Forelimb muscle (tissue), 1 donor: ENCODE results near the gene USP9Y. TPM values are rescaled to one million over a fixed set of nuclear protein-coding genes. Genes with fewer than 3 reads are reported as not detected.
"Not testable (repeated sequence)": the region's sequence is repeated elsewhere in the genome, so short reads cannot be mapped to it uniquely, and the experiment has no call there.

Source experiments
- DNase-seq: peaks from one replicate; pipeline ENCODE4 v3.0.0-alpha.2; 2013; ENCODE audit warnings: low read depth
- polyA plus RNA-seq: library from polyadenylated mRNA; unstranded; fragments of 120-200 nt; gene quantifications from one replicate; pipeline ENCODE4 v1.2.1, GENCODE V29; 2013; ENCODE audit not compliant: insufficient read length

Gene USP9Y
- polyA plus RNA-seq = 0.22 TPM

- DNase-seq = no peak
Observed at GRCh38 chrY:12701181-12701695, at the start of gene USP9Y. Gene USP9Y, plus strand, starts transcription at chrY:12701231. Its CDS starts 8,217 bp downstream, at chrY:12709448.

- DNase-seq = no peak
Observed at GRCh38 chrY:12651621-12652036, 49.4 kb upstream of the USP9Y start.

GRCh38 chrY:12661745-12662681, 39.0 kb upstream of the USP9Y start:
- no peak for DNase-seq

GRCh38 chrY:12662745-12663591, 38.1 kb upstream of the USP9Y start:
- DNase-seq = no peak

- not testable (repeated sequence) for DNase-seq
Observed at GRCh38 chrY:12663845-12664244, 37.2 kb upstream of the USP9Y start.

- DNase-seq = no peak
Observed at GRCh38 chrY:12678111-12678510, 22.9 kb upstream of the USP9Y start.

GRCh38 chrY:12681535-12681934, 19.5 kb upstream of the USP9Y start:
- no peak for DNase-seq

- no peak for DNase-seq
Observed at GRCh38 chrY:12688337-12688736, 12.7 kb upstream of the USP9Y start.

GRCh38 chrY:12700087-12700486, 944 bp upstream of the USP9Y start:
- no peak for DNase-seq

- no peak for DNase-seq
Observed at GRCh38 chrY:12702174-12702573, 1.1 kb downstream of the USP9Y start.

GRCh38 chrY:12710460-12710859, 9.4 kb downstream of the USP9Y start:
- DNase-seq = no peak

GRCh38 chrY:12715376-12715775, 14.3 kb downstream of the USP9Y start:
- DNase-seq = no peak

GRCh38 chrY:12729746-12730145, 28.7 kb downstream of the USP9Y start:
- DNase-seq = no peak

- no peak for DNase-seq
Observed at GRCh38 chrY:12733625-12734024, 32.6 kb downstream of the USP9Y start.

- no peak for DNase-seq
Observed at GRCh38 chrY:12734051-12734450, 33.0 kb downstream of the USP9Y start.

- DNase-seq = no peak
Observed at GRCh38 chrY:12741414-12741813, 40.4 kb downstream of the USP9Y start.

- no peak for DNase-seq
Observed at GRCh38 chrY:12742725-12743124, 41.7 kb downstream of the USP9Y start.

GRCh38 chrY:12744091-12744490, 43.1 kb downstream of the USP9Y start:
- no peak for DNase-seq

- DNase-seq = no peak
Observed at GRCh38 chrY:12749293-12749692, 48.3 kb downstream of the USP9Y start.

- DNase-seq = no peak
Observed at GRCh38 chrY:12752856-12753255, 51.8 kb downstream of the USP9Y start.

- no peak for DNase-seq
Observed at GRCh38 chrY:12756021-12756420, 55.0 kb downstream of the USP9Y start.

GRCh38 chrY:12765976-12766375, 64.9 kb downstream of the USP9Y start:
- no peak for DNase-seq
